Activated CD4-positive, alpha-beta T cell treated with anti-CD3 and anti-CD28 coated beads, Interleukin-2, amount 50 U/mL, for 1 hour (primary cell): ENCODE data around the gene SLC46A2.
A peak's percentile ranks its signal among the peaks of the same experiment; 100 is the strongest.

ENCODE experiments used
- DNase-seq: peaks from one replicate; pipeline ENCODE4 v3.0.0-alpha.2; 2020

The SLC46A2 gene

DNA sequence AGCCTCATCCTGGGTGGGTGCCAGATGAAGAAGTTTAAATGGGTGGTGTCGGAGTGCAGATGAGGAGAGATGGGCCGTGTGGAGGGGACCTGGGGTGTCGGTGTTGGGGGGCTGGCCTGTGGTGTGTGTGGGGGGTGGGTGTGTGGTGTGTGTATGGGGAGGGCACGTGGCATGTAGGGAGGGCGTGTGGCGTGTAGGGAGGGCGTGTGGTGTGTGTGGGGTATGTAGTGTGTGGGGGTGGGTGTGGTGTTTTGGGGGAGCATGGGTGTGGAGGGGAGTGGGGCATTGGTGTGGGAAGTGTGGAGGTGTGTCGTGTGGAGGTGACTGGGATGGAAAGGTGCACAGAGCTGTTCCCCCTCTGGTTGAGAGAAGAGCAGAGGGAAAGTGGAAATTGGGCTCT is 34.5 kb downstream of the SLC46A2 start:
- no peak for DNase-seq

DNA sequence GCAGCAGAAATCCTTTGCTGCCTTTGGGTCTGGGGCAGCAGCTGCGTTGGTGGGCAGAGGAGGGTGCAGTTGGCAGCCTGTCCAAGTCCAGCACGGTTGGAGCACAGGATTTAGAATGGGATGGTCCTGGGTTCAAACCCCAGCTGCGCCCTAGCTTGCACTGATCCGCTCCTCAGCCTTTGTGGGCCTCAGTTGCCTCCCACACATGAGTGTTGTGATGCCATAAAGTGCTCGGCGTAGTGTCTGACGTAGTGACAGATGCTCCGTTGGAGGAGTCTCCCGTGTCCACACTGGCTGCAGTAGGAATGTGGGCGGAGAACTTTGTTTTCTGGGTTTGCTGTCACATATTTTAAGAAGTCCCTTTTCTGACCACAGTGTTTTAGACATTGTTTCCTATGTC is 36.0 kb downstream of the SLC46A2 start:
- DNase-seq: no peak

DNA sequence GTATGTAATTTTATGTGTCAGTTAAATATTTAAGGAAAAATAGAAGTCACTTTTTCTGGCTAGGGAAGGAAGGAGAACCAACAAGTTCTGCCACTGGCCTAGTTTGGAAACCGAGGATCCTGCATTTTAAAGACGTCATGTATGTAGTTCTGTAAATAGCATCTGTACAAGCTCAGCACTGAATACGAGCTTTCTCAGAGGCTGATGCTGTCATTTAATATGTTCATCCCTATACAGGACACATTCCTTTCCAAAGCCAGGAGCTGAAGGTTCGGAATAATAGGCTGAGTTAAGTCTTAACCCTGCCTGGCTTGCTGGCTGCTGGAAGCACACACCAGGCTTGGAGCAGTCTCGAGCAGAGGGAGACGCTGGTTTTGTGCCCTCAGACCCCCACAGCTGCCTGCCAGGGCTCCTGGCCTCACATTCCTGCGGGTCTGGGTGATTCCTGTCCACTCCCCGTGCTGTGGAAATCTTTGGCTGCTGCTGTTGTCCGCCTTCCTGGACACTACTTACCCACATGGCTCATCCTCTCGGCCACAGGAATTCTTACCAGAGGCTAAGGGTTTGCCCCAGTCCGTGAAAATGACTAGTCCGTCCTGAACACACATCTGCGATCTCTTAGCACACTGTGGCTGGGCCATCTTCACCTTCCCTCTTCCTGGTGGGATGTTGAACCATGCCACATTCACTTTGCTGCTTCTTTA is 36.6 kb downstream of the SLC46A2 start:
- DNase-seq: no peak

DNA sequence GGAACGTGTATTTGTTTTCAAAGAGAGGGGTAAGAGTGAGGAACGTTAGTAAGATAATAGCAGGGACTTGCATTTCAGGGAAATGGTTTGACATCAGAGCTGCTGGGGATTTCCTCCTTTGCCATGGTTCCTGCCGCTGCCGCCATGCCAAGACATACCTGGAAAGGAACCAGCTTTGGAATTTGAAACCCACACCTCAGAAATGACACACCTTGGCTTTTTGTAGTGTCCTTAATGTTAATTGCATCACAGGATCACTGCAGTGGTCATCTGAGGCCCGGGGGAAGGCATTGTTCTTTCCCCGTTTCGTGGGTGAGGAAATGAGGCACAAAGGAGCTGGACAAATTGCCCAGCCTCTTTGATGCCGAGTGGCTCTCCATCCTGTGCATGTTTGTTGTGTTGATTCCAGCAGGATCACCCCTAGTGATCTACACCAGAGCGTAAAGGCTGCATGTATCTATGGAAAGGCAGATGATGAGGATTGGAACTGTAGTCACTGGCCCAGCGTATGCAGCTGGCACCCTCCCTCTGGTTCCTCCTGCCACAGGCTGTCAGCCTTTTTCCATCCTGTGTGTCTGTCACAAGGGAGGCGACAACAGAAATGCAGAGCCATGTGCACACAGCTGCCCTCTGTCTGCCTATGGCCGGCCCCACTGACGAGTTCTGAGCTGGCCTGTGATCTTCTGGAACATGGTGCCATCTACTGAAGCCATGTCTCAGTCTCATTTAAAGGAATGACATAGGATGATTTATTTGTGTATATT is 37.8 kb downstream of the SLC46A2 start:
- DNase-seq: no peak

DNA sequence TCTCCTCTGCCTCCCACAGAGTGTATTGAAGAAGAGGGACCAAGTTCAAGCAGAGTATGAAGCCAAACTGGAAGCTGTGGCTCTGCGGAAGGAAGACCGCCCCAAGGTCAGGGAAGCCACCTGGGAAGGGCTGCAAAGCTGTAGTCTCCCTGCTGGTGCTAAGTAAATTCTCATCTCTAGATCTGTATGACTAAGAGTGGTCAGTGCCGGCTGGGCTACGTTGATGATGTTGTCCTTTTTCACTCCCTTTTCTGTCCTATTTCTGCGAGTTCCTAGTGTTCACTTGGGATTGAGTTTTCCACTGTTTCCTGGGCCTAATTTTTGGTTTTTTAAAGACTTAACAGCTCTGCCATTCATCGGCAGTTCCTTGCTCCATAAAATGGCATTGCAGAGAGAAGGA is 39.8 kb downstream of the SLC46A2 start:
- no peak for DNase-seq

DNA sequence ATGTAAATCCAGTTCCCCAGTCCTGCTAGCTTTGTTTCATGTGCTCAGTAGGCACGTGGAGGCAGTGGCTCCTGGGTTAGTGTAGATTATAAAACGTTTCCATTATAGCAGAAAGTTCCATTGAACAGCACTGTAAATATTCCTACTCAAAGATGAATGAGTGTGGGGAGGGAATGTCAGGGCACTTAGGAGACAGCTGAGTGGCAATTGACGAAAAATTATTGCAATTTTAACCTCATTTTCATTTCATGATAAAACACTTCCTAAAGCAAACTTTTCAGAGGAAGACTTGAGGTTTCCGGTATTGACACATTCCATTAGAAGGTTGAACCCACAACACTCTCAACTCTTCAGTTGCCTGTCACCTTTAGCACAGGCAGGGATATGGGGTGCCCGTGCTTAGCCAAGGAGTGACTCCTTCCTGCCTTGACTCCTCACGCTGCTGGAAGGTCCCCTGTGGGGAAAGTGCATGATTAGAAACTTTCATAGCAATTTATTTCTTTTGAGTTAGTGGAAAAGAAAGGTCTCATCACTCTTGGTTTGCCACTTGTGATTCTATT is 41.2 kb downstream of the SLC46A2 start:
- no peak for DNase-seq

DNA sequence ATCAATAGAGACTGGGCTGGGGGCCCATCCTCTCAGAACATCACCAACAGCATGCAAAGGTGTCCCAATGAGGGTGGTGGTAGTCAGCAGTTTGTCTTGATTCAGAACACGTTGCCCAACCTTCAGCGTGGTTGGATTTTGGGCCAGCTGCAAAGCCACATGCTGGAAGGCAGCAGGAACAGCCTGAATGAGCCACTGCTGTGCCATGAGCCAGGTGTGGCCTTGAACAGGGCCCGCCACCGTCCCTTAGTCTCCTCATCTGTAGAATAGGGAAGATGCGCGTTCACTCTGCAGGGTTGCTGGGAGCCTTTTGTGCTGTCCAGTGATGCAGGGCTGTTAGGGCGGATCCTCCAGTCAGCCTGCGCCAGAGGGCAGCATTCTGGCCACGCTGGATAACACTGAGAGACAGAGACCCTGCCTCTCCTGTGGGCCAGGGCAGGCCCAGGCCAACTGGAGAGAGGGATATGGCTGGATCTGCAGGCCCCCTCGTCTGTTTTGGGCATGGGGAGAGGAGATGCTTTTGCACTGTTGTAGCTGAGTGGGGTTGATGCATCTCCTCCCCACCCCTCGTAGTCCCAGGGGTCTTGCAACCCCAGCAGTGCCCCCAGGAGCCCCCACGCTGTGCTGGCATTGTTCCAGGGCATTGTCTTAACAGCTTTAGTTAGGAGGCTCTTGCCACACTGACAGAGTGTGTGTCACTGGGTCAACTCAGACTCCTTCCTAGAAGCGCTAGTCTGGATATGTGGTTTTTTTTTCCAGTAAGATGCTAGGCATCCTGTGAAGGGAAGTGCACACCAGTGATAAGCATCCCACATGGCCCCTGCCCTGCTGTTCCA is 42.1 kb downstream of the SLC46A2 start:
- DNase-seq: no peak

DNA sequence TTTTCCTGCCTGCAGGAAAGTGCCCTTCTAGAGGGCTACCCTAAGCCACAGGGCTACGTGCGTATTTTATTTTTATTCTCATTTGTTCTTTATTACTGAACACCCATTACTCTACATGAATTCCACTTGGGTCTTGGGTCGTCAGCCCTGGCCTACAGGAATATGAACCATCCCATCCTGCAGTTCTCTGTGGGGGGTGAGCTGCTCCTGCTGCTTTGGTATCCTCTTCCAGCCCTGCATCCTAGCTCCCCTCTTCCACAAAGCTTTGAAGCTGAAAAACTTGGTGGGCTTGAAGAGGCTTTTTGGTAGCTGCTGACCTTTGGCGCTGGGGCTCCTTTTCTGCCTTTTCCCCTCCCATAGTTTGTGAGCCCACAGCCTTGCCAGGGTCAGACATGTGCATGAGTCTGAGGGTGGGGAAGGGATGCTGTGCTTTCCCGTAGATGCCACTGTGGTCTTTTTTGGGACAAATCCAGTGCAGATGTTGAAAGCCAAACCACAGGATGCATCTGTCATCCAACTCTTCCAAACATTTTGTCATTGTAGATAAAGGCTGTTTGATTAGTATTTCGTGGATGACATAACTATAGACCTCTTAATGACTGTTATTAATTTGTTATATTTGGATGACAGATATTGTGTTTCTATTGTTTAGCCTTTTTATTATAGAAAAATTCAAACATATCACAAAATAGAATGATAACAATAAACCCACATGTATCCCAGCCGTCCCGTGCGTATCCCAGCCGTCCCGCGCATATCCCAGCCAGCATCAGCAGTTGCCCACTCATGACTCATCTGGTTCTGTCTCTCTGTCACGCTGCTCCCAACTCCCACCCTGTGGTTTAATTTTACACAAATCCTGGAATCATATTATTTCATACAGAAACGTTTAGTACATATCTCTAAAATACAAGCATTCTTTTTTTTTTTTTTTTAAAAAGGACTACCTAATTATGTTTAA is 43.9 kb downstream of the SLC46A2 start:
- no peak for DNase-seq

DNA sequence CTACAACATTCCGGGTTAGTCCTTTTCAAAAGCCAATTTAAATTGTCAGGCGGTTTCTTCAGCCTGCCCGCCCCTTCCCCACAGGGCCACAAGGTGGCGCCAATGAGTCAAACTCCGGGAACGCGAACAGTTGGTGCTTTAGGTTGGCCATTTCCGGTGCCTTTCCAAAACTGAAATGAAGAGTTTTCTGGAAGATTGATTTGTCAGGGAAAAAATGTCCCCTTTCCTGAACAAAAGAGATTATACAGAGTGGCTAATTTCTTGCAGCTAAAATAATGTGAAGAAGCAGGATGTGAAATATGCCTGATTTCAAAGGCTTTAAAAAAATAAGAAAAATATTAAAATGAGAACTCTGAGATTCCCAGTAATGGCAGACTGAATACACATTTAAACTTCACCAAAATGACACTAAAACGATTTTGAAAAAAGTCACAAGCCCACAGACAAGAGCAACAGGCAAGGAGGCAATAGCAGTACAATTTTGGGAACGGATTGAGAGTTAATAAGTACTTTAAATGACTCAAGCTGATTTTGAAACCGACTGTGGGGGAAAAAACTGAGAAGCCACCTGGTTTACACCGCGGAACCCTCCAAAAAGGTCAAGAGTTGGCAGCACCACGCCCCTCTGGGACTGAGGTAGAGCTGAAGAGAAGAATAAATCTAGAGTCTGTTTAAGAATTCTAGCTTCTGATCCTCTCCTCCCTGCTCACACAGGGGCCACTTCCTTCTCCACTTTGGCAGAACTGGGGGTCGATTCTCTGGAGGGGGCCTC is 45.7 kb downstream of the SLC46A2 start:
- peak; percentile 62 for DNase-seq

DNA sequence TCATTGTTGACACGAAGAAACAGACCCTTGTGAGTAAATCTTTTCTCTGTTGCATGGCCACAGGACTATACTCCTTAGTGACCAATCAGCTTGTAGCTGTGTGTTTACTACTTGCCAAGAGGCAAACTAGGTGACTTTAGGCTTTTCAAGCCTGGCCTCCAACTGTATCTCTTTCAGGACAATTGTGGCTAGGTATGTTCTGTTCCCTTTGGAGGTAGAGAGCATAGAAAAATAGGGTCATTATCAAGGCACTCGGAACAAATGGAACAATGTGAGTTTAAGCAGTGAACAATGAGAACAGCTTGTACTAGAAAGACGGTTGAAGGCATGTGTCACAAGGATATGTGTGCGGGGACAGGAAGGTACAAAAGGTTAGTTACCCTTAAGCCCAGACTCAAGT is 48.1 kb downstream of the SLC46A2 start:
- no peak for DNase-seq

DNA sequence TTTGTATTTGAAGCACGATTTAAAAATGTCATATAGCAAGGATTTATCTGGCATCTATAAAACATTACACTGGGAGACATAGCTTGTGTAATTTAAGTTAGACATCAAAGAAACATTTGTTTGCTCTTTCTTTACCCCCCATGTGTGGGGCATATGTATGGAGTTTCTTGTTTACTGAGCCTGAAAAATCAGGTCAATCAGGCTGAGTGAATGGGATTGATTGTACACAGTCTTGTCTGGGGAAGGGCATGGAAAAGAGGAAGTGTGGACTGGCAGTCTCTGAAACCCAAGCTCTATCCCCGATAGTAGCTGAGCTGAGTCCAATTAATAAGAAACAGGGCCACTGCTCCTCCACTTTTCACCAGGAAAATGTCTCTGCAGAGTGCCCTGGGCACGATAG is 49.4 kb downstream of the SLC46A2 start:
- no peak for DNase-seq

DNA sequence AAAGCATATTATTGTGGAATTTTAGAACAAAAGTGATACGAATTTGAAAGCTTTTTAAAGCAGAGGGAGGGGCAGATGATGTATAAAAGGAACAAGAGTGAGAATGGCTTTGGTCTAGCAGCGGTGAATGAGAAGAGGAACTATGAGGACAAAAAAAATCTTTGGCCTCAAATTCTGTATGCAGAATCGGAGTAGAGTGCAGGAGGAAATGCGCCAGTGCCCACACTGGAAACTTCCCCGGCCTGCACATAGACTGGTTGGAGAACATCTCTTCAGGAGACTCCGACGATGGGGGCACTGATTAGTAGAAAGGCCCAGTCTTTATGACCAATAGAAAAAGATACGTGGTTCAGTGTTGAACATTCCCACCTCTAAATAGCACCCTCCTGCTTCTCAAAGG is 51.3 kb downstream of the SLC46A2 start:
- no peak for DNase-seq

DNA sequence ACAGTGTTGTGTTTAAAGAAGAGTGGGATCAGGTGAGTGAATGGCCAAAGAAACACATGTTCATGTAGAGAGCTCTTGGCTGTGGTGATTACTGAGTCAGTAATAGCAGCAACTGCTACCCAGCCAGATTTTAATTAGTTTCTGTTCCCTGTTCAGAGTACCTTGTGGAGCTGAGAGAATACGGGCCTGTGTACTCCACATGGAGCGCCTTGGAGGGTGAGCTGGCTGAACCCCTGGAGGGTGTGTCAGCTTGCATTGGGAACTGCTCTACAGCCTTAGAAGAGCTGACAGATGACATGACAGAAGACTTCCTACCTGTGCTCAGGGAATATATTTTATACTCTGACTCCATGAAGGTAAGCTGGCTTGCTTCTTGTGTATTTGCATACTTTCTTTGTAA is 52.3 kb downstream of the SLC46A2 start:
- DNase-seq: no peak

DNA sequence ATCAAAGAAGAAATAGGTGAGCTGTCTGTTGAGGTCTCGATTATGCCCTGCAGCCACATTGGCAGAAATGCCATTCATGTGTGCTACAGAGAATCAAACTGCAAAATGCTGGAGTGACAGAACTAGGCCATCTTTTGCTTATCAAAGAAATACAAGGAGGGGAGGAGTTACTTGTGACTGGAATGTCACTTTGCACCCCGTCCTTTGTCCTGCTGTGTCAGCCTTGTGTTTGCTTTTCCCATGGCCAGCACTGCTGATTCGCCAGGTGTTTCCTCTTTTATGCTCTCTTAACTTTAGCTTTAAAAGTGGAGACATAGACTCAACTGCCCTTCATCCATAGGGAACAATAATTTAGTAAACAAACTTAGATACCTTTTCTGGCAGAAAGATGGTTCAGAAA is 54.3 kb downstream of the SLC46A2 start:
- no peak for DNase-seq

DNA sequence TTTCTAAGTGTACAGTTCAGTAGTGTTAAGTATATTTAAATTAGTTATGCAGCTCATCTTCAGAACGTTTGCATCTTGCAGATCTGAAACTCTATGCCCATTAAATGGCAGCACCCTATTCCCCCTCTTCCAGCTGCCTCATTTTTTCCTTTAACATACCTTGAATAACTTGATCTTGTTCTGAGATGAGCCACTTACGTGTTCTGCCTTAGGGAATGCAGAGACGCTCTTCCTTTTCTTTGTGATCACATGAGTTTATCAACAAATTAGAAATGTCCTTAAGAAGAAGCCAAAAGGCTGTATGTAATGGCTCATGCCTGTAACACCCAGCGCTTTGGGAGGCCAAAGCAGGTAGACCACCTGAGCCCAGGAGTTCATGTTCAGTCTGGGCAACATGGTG is 57.6 kb downstream of the SLC46A2 start:
- no peak for DNase-seq

DNA sequence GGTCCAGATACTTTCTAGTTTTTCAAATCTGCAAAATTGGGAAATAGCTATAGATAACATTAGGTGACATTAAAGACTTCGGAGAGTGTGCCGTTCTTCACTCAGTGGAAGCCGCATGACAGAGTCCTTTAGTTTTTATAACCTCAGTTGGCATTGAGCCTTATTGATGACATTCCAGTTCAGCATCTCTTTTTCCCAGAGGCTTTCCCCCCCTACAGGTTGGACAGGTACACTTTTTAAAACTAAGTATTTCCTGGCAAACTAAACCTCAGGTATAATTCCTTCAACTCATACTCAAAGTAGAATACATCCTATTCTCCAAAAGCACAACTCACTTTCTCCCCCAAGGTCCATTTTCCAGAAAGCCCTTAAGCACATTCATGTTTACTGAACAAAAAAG is 58.7 kb downstream of the SLC46A2 start:
- DNase-seq: no peak

DNA sequence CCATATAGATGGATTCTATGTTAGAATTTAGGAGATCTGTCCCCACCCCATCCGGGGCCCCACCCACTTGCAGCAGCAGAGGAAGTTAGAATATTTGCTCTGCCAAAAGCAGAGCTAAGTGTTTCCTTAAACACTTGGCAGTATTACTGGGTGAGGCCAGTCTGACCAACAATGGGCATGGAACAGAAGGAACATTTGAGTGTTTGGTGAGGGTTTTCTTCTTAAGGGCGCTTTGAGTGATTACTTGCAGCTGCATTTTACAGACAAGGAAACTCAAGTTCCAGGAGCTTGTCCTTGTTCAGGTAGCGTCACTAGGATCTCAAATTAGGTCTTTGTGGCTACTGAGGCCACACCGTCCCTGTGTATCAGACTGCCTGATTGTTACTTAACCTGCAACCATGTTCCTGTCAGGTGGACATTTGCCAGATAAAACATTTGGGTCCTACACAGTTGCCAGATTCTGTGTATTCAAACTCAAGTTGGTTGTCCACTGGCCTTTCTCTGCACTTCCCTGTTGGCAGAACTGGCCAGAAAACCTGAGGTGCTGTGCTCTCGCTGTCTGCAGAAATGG is 59.3 kb downstream of the SLC46A2 start:
- no peak for DNase-seq
